Measurements from ENCODE around the gene CDC7. TPM values are rescaled to one million over a fixed set of nuclear protein-coding genes. Genes with fewer than 3 reads are reported as not detected.

CDC7 gene
- total RNA-seq, 1 donor from 2014 or later, result 4.3 TPM

DNA sequence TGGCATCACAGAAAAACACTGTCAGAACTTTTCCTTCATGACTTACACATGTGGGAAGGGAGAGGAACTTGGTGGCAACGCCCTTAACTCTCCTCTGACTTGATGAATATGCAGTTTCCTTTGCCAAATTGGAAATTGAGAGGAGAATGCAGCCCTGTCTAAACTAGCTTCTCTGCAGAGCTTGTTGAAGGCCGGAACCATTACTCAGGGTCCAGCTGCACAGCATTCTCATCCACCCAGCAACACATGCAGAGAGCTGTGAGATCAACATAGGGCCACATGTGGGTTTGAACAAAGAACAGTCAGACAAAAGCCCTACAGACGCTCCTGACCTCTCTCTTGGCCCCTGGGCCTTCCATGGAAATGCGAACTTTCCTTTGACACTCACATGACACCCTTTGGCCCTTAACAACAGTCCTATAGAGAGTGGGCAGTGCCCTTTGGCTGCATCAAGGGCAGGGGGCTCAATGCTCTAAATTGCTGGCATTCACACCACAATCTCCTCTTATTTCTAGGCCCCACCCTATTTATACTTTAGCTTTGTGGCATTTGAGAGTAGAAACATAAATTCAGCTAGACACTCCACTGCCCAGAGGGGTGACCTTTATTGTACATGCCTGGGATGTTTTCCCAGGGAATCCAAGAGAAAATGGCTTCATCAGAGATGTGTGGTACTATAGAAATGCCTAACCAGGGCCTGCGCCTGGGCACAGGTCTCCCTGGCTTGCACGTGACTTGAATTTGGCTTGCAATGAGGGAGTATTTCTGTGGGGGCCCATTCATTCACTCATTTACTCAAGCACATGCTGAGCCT, 64.4 kb downstream of the CDC7 start:
- peaks cover 27% of the 10 kb centered on the region for H3K4me1 Mint-ChIP-seq (ENCODE audit: unreplicated experiment)
- no peak for DNase-seq (ENCODE audit: extremely low spot score, unreplicated experiment)
- peaks cover 8% of the 10 kb centered on the region for H3K9me3 Mint-ChIP-seq (ENCODE audit: unreplicated experiment)
- TF ChIP-seq, protein P1, sequence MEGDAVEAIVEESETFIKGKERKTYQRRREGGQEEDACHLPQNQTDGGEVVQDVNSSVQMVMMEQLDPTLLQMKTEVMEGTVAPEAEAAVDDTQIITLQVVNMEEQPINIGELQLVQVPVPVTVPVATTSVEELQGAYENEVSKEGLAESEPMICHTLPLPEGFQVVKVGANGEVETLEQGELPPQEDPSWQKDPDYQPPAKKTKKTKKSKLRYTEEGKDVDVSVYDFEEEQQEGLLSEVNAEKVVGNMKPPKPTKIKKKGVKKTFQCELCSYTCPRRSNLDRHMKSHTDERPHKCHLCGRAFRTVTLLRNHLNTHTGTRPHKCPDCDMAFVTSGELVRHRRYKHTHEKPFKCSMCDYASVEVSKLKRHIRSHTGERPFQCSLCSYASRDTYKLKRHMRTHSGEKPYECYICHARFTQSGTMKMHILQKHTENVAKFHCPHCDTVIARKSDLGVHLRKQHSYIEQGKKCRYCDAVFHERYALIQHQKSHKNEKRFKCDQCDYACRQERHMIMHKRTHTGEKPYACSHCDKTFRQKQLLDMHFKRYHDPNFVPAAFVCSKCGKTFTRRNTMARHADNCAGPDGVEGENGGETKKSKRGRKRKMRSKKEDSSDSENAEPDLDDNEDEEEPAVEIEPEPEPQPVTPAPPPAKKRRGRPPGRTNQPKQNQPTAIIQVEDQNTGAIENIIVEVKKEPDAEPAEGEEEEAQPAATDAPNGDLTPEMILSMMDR (IDR thresholded peaks at IDR 0.05), result no peak
- no peak overlapping the region for H3K4me3 Mint-ChIP-seq (ENCODE audit: unreplicated experiment)
- H3K36me3 Mint-ChIP-seq (ENCODE audit: unreplicated experiment), result no peaks in the 10 kb centered on the region
- H3K27ac Mint-ChIP-seq (ENCODE audit: unreplicated experiment), result peak overlapping the region; percentile 90
- no peaks in the 10 kb centered on the region for H3K27me3 Mint-ChIP-seq (ENCODE audit: unreplicated experiment)

DNA sequence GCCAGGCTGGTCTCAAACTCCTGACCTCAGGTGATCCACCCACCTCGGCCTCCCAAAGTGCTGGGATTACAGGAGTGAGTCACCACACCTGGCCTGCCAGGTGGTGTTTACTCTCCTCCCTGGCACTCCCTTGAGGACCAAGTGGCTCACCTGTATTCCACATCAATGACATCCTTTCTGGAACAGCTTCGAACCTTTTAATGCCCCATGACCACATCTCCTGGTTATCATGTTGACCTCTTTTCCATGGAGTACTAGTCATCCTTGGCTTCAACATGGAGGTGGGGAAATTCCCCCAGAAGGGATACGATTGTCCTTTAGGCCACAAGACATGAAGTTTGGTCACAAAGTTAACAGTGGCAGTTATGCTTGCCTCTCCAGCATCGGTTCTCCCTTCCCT, 66.9 kb downstream of the CDC7 start:
- Mint-ChIP-seq H3K9me3 (ENCODE audit: unreplicated experiment) (peaks cover 8% of the 10 kb centered on the region), H3K4me1 (ENCODE audit: unreplicated experiment) (peaks cover 32% of the 10 kb centered on the region), H3K36me3 (ENCODE audit: unreplicated experiment) (no peaks in the 10 kb centered on the region), H3K4me3 (ENCODE audit: unreplicated experiment) (no peak overlapping the region), H3K27me3 (ENCODE audit: unreplicated experiment) (no peaks in the 10 kb centered on the region), H3K27ac (ENCODE audit: unreplicated experiment) (no peak overlapping the region)
- DNase-seq (ENCODE audit: extremely low spot score, unreplicated experiment), result no peak
- TF ChIP-seq, protein P1 (IDR thresholded peaks at IDR 0.05), result no peak

- Mint-ChIP-seq H3K27ac (ENCODE audit: unreplicated experiment) (no peak overlapping the region), H3K4me3 (ENCODE audit: unreplicated experiment) (no peak overlapping the region), H3K4me1 (ENCODE audit: unreplicated experiment) (peaks cover 32% of the 10 kb centered on the region), H3K9me3 (ENCODE audit: unreplicated experiment) (peaks cover 8% of the 10 kb centered on the region), H3K27me3 (ENCODE audit: unreplicated experiment) (no peaks in the 10 kb centered on the region), H3K36me3 (ENCODE audit: unreplicated experiment) (no peaks in the 10 kb centered on the region)
- DNase-seq (ENCODE audit: extremely low spot score, unreplicated experiment), result no peak
- TF ChIP-seq, protein P1 (IDR thresholded peaks at IDR 0.05), result no peak
These were observed 67.6 kb downstream of the CDC7 start for GRCh38 chr1:91568261-91568660.

- Mint-ChIP-seq H3K27me3 (ENCODE audit: unreplicated experiment) (no peaks in the 10 kb centered on the region), H3K27ac (ENCODE audit: unreplicated experiment) (peak overlapping the region; percentile 91), H3K4me1 (ENCODE audit: unreplicated experiment) (peaks cover 28% of the 10 kb centered on the region), H3K9me3 (ENCODE audit: unreplicated experiment) (no peaks in the 10 kb centered on the region), H3K4me3 (ENCODE audit: unreplicated experiment) (no peak overlapping the region), H3K36me3 (ENCODE audit: unreplicated experiment) (no peaks in the 10 kb centered on the region)
- TF ChIP-seq, protein P1 (IDR thresholded peaks at IDR 0.05), result no peak
- DNase-seq (ENCODE audit: extremely low spot score, unreplicated experiment), result no peak
These were observed 68.9 kb downstream of the CDC7 start for GRCh38 chr1:91569411-91570119.

- DNase-seq (ENCODE audit: extremely low spot score, unreplicated experiment), result no peak
- Mint-ChIP-seq H3K36me3 (ENCODE audit: unreplicated experiment) (no peaks in the 10 kb centered on the region), H3K9me3 (ENCODE audit: unreplicated experiment) (no peaks in the 10 kb centered on the region), H3K27me3 (ENCODE audit: unreplicated experiment) (no peaks in the 10 kb centered on the region), H3K4me1 (ENCODE audit: unreplicated experiment) (peaks cover 28% of the 10 kb centered on the region), H3K4me3 (ENCODE audit: unreplicated experiment) (no peak overlapping the region), H3K27ac (ENCODE audit: unreplicated experiment) (peak overlapping the region; percentile 91)
- TF ChIP-seq, protein P1 (IDR thresholded peaks at IDR 0.05), result no peak
These were observed 69.4 kb downstream of the CDC7 start for GRCh38 chr1:91570120-91570448.
